Nephron (organoid): Measurements from ENCODE around the gene TMPRSS11F.

Experiments
- H3K27ac Mint-ChIP-seq, 3 experiments: 2 replicates each; pipeline ENCODE4 v1.8.0; 2020; ENCODE audit warnings: mixed read lengths in 3 of 3, mild to moderate bottlenecking in 2 of 3, moderate library complexity in 1 of 3
- H3K27me3 Mint-ChIP-seq: 2 replicates; pipeline ENCODE4 v1.8.0; 2021; ENCODE audit warnings: low read depth, mild to moderate bottlenecking, moderate library complexity, mixed read lengths
- H3K36me3 Mint-ChIP-seq: 2 replicates; pipeline ENCODE4 v1.8.0; 2020; ENCODE audit warnings: low read depth, mixed read lengths
- H3K4me1 Mint-ChIP-seq: 2 replicates; pipeline ENCODE4 v1.8.0; 2020; ENCODE audit warnings: mixed read lengths
- H3K4me3 Mint-ChIP-seq, 3 experiments: 2 replicates each; pipeline ENCODE4 v1.8.0; 2020; ENCODE audit warnings: mild to moderate bottlenecking in 3 of 3, mixed read lengths in 3 of 3, moderate library complexity in 2 of 3
- H3K9me3 Mint-ChIP-seq: 2 replicates; pipeline ENCODE4 v1.8.0; 2020; ENCODE audit warnings: mixed read lengths
- CTCF ChIP-seq, 3 experiments: fragments of 200-600 bp; sonication (generic); IDR thresholded peaks; one replicate each; pipeline ENCODE4 v1.5.0; 2021; ENCODE audit warnings: antibody characterized with exemption in 3 of 3; ENCODE audit not compliant: unreplicated experiment in 3 of 3

TMPRSS11F gene

GRCh38 chr4:68167166-68167565 is 37.5 kb upstream of the TMPRSS11F start:
- no peaks in the 10 kb centered on the region for H3K4me1 Mint-ChIP-seq
- no peak overlapping the region for H3K27ac Mint-ChIP-seq
- H3K27me3 Mint-ChIP-seq: peaks cover 4% of the 10 kb centered on the region
- H3K9me3 Mint-ChIP-seq: no peaks in the 10 kb centered on the region
- TF ChIP-seq CTCF (IDR thresholded peaks at IDR 0.05; ENCODE audit: unreplicated experiment in 3 of 3): no peak
- no peak overlapping the region for H3K4me3 Mint-ChIP-seq
- H3K36me3 Mint-ChIP-seq: no peaks in the 10 kb centered on the region

- no peaks in the 10 kb centered on the region for H3K9me3 Mint-ChIP-seq
- no peak overlapping the region for H3K4me3 Mint-ChIP-seq
- H3K27ac Mint-ChIP-seq: no peak overlapping the region
- peaks cover 4% of the 10 kb centered on the region for H3K27me3 Mint-ChIP-seq
- no peaks in the 10 kb centered on the region for H3K36me3 Mint-ChIP-seq
- H3K4me1 Mint-ChIP-seq: no peaks in the 10 kb centered on the region
- TF ChIP-seq CTCF (IDR thresholded peaks at IDR 0.05; ENCODE audit: unreplicated experiment in 3 of 3): no peak
Observed at GRCh38 chr4:68163754-68164153, 34.1 kb upstream of the TMPRSS11F start.

- no peak overlapping the region for H3K4me3 Mint-ChIP-seq
- H3K27me3 Mint-ChIP-seq: peaks cover 4% of the 10 kb centered on the region
- no peak overlapping the region for H3K27ac Mint-ChIP-seq
- no peaks in the 10 kb centered on the region for H3K36me3 Mint-ChIP-seq
- no peaks in the 10 kb centered on the region for H3K4me1 Mint-ChIP-seq
- H3K9me3 Mint-ChIP-seq: no peaks in the 10 kb centered on the region
- TF ChIP-seq CTCF (IDR thresholded peaks at IDR 0.05; ENCODE audit: unreplicated experiment in 3 of 3): no peak
Observed at GRCh38 chr4:68162196-68162595, 32.5 kb upstream of the TMPRSS11F start.

- no peak for TF ChIP-seq CTCF (IDR thresholded peaks at IDR 0.05; ENCODE audit: unreplicated experiment in 3 of 3)
- no peak overlapping the region for H3K27ac Mint-ChIP-seq
- H3K9me3 Mint-ChIP-seq: peaks cover 5% of the 10 kb centered on the region
- no peaks in the 10 kb centered on the region for H3K4me1 Mint-ChIP-seq
- H3K36me3 Mint-ChIP-seq: no peaks in the 10 kb centered on the region
- no peak overlapping the region for H3K4me3 Mint-ChIP-seq
- H3K27me3 Mint-ChIP-seq: no peaks in the 10 kb centered on the region
Observed at GRCh38 chr4:68152411-68152810, 22.7 kb upstream of the TMPRSS11F start.

GRCh38 chr4:68148800-68149685 is 19.4 kb upstream of the TMPRSS11F start:
- H3K27ac Mint-ChIP-seq: peak overlapping the region in 1 of 3 experiments; percentile 83
- no peak for TF ChIP-seq CTCF (IDR thresholded peaks at IDR 0.05; ENCODE audit: unreplicated experiment in 3 of 3)
- H3K9me3 Mint-ChIP-seq: peaks cover 8% of the 10 kb centered on the region
- H3K4me3 Mint-ChIP-seq: no peak overlapping the region
- no peaks in the 10 kb centered on the region for H3K4me1 Mint-ChIP-seq
- H3K36me3 Mint-ChIP-seq: no peaks in the 10 kb centered on the region
- H3K27me3 Mint-ChIP-seq: no peaks in the 10 kb centered on the region

GRCh38 chr4:68147079-68147478 is 17.4 kb upstream of the TMPRSS11F start:
- Mint-ChIP-seq H3K27ac (no peak overlapping the region), H3K4me1 (no peaks in the 10 kb centered on the region), H3K27me3 (no peaks in the 10 kb centered on the region), H3K36me3 (no peaks in the 10 kb centered on the region), H3K9me3 (peaks cover 8% of the 10 kb centered on the region), H3K4me3 (no peak overlapping the region)
- no peak for TF ChIP-seq CTCF (IDR thresholded peaks at IDR 0.05; ENCODE audit: unreplicated experiment in 3 of 3)
